GM18517 (cell line): ENCODE results near the gene KRTAP3-2.

Experiments
- ATAC-seq: cut with Tn5 transposase; IDR thresholded peaks from one replicate; pipeline ENCODE4 v1.9.1; 2021; ENCODE audit warnings: mild to moderate bottlenecking, moderate library complexity; ENCODE audit not compliant: unreplicated experiment

The KRTAP3-2 gene

DNA sequence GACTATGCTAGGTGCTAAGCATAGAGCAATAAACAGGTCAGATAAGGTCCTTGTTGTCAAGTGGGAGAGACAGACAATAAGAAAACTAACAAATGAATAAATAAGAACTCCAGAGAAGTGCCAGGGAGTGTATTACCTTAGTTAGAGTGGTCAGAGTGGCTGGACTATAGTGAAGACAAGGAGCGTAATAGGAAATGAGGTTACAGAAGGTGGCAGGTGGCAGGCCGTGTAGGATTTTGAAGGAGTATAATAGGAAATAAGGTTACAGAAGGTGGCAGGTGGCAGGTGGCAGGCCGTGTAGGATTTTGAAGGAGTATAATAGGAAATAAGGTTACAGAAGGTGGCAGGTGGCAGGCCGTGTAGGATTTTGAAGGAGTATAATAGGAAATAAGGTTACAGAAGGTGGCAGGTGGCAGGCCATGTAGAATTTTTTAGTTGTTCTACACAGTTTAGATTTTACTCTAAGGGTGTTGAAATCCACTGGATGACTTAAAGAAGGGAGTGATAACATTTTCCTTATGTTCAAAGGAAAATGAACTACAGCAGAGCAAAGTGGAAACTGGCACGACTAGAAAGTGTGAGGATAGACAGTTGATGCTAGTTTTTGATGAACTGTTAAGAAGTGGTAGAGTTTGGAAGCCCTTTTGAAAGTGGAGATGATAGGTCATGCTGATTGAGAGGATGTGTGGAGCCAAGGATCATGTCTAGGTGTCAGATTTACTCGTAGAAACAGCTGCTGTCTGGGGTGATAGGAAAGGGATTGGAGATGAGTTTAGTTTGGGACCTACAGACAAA lies 12.8 kb upstream of the KRTAP3-2 start:
- ATAC-seq, result no peak

DNA sequence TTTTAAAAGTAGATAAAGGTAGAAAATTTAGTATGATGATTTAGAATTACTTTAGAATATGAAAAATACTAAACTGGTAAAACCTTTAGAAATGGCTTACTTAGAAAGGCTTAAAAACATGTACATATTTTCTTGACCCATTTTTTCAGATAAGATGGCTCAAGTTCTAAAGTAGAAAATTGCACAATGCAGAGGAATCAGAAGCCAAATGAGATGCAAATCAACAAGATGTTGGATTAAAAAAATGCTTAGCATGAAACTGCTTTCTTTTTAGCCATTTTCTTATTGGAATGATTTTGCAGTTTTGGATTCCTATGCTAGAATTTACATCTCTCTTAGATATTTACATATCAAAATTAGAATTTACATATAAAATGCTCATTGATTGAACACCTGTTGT lies 10.7 kb upstream of the KRTAP3-2 start:
- no peak for ATAC-seq

DNA sequence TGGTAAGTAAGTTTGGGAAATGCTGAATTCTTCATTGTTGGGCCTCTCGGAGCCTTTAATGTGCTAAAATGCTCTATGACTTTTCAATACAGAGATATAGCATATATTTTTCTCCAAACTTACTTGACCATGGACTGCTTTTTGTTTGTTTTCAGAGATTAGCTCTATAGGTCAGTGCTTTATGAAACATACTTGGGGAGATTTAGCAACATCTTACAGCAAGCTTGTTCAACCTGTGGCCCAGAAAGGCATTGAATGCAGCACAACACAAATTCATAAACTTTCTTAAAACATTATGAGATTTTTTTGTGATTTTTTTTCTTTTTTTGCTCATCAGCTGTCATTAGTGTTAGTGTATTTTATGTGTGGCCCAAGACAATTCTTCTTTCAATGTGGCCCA lies 10.2 kb upstream of the KRTAP3-2 start:
- no peak for ATAC-seq

DNA sequence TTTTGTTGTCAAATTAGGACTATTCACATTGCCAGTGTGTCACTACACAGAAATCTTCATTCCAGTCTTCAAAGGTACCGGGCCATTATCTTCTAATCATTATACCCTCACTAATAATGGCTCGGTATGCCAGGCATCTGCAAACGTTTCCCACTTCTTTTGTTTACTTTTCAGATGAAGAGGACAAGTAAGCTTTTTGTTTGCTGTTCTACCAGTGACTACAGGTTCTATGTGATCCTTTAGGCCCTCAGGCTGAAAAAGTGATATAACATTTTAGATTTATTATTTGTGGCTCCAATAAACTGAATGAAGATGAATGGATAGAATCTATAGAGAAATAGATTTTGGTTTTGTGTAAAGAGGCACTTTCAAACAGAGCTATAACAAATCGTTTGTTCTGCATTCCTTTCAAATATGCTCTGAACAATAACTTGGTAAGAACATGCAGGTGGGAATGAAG lies 9.6 kb upstream of the KRTAP3-2 start:
- ATAC-seq, result no peak

DNA sequence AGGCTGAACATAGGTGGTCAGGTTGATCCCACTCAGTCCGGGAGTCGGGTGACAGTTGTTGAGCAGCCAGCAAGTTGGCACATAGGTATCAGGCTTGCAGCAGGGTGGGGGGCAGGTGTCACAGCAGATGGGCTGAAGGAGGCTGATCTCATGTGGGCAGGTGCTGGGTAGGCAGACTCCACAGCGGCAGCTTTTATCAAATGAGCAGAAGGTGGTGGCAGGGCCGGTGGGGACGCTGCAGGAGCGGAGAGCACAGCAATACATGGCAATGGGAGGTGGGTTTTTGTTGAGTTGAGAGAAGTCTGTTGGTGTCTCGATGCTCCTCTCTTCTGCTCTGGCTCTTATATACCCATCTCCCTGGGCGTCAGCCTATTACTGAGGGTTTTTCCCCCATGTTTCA lies 9.1 kb upstream of the KRTAP3-2 start, which contains the start of gene KRTAP3-1:
Gene KRTAP3-1, minus strand, starts transcription at position 318 of the 400 bp plus-strand sequence. Its CDS starts 54 bp downstream, at position 264.
- ATAC-seq, result no peak

DNA sequence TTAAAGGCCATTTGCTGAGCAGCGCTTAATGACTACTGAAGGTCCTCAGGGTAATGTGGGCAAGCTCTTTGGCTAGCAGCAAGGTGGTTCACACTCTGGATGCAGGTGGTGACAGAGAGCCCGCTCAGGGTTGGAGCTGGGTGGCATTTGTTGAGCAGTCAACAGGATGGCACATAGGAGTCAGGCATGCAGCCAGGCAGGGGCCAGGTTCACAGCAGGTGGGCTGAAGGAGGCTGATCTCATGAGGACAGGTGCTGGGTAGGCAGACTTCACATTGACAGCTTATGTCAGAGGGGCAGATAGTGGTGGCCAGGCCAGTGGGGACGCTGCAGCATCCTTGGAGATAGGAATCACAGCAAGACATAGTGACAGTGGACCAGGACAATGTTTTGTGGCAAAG lies 4.7 kb upstream of the KRTAP3-2 start:
- no peak for ATAC-seq

DNA sequence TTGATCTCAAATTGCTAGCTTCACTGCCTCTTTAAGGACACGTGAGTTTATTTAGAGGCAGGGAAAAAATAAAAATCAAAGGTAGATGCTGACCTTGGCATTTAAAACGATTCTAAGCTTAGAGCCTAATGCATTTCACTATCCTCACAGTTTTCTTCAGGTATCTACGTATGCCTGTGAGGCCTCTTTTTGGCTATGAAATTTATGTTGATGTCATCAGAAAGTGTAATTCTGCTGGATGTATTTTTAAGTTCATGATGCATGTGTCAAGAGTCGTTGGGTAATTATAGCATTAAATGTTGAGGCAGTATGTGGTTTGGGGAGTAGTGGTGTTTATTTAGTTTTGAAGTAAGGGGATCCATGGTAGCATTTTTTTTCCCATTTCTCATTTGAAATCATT lies 4.2 kb upstream of the KRTAP3-2 start:
- ATAC-seq, result no peak

DNA sequence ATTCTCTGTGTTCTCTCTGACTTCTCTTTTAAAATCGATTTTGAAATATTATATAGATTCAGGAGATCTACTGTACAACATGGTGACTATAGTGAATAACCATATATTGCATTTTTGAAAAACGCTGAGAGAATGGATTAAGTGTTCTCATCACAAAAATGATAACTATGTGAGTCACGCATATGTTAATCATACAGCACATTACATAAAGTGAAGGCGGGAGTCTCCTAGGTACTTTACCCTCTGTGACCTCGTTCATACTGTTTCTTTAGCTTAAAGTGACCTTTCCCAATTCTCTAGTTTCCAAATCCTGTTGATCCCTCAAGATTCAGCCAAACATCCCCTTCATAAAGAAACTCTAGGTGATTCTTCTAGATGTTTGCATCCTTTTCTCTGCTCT lies 3.1 kb upstream of the KRTAP3-2 start:
- no peak for ATAC-seq

DNA sequence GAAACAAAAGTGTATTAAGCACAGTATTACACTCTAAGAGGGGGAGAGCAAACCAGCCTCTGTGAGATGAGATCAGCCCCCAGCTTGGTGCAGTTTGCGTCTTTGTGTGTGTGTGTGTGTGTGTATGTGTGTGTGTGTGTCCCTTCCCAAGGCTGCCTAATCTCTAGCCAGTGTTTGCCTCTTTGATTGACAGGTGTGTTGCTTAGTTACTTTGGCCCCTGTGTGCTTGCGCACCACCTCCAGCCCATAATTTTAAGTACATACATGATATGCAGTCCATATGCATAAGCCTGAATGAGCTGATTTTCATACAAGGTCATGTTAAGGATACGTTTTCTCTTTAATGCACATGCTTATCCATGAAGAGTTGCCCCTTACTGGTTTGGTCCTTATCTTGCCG lies 2.1 kb upstream of the KRTAP3-2 start:
- ATAC-seq, result no peak

DNA sequence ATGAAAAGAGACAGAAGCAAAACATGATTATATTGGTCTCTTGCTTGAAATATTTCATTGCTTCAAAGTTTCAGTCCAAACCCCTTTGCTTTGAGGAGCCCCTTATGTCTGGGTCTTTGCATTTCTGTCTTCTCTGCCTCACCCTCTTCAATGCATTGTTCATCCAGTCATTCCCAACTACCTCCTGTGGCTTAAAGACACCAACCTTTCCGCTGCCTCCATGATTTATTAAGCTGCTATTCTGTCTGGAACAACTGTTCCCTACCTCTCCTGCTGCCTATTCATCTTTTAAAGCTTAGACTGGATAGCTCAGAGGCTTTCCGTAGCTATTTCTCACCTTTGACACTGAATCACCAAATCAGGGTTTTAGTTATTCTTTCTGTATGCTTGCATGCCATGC lies 2.3 kb downstream of the KRTAP3-2 start:
- no peak for ATAC-seq

DNA sequence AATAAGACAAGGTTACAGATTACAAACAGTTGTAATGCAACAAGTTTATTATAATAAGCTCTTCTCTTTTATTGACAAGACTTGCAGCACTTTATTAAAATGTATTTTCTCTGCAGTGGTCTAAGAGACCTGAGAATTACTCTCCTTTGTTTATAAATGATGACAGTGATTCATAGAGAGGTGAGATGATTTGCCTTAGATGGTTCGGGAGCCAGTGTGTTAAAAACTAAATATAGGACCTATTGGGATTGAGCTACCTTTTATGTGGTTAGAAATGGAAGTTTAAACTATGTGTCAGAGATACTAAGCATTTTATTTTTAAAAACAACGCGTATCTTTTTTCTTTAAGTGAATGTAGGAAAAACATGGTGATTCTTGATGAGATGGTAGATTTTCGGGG lies 2.9 kb downstream of the KRTAP3-2 start:
- no peak for ATAC-seq

DNA sequence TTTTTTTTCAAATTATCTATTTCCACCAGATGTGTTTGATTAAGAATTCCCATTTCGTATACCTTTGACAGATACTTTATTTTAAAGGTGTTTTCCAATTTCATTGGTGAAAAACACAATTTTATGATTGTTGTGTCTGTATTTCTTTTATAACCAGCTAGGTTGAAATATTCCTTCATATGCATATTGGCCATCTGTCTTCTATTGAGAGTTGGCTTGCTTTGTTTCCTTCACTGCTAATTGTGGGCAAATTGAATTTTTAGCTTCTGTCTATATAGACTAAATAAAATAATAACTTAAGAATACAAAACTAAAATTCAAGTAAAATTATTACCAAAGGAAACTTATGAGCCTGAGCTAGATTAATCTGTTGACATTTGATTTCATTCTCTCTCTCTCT lies 4.6 kb downstream of the KRTAP3-2 start:
- no peak for ATAC-seq

DNA sequence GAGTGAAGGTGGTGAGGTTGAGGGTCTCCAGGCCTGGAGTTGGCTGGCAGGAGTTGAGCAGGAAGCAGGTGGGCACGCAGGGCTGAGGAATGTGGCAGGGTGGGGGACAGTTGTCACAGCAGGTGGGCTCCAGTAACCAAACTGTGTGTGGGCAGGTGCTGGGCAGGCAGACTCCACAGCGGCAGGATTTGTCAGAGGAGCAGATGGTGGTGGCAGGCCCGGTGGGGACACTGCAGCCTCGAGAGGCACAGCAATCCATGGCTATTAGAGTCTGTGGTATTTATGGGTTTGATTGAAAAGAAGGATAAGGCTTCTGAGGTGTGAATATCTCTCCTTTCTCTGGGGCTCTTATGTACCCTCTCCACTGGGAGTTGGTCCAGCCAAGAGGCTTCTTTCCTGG lies 5.9 kb downstream of the KRTAP3-2 start, which contains the start of gene KRTAP3-3:
Gene KRTAP3-3, minus strand, starts transcription at position 326 of the 400 bp plus-strand sequence. Its CDS starts 67 bp downstream, at position 259.
- ATAC-seq, result no peak

DNA sequence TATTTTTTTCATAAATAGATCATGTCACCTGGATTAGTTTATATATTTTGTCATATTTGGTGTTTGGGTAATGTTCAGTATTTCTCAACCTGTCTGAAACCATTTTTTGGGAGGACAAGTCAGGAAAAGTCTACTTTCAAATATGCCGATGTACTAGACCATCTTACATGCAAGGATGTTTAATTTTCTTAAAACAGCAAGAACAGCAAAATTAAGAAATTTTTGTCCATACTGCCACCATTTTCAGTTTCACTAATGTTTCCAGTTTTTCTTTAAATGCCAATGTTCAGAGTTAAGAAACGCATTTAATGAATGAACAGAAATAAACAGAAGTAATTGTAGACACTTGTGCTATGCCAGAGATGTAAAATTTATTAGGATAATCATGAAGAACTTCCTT lies 6.6 kb downstream of the KRTAP3-2 start:
- no peak for ATAC-seq

DNA sequence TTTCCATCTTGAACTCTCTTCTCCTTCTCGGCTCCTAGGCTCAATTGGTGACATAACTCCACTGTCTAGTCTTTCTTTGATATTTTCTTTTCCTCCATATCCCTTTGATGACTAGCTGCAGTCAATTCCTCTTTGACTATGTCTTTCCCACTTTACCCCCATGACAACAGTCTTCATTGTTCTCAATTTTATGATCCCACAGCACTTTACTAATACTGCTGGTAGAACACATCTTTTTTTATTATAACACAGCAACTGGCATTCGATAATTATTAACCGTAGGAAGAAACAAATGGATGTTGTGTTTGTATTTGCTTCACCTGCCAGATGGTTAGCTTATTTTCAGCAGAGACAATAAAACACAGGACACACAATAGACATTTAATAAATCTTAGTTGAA lies 7.0 kb downstream of the KRTAP3-2 start:
- no peak for ATAC-seq

DNA sequence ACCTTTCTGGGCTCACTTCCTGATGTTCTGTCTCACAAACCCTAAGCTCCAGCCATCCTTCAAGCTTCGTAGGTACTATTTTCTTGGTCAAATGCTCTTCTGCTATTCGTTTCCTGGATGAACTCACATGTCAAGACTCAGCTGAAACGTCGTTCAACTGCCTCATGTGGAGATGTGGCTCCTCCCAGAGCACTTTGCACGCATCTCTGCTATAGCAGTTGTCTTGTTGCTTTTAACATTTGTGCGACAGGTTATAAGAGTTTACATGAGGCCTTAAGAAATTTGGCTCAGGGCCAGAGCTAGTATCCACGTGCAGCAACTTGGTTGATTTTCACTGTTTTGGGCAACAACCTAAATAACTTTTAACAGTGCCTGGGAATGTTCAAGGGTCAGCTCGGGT lies 12.8 kb downstream of the KRTAP3-2 start:
- no peak for ATAC-seq

DNA sequence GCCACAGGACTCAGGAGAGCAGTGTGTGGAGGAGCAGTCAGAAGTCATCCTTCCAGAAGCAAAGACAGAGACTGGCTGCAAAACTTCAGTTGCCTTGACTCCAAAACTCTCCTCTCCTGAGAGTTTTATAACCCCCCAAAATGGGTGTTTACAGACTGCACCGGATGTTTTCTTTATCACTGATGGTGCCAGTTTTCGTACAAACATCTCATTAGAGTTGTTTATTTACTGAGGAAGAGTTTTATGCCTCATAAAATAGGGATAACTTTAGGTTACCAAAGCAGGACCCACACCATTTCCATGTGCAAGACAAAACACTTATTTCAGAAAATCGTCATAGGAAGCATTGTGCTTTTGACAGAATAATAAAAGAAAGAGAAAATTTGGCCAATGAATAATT lies 15.5 kb downstream of the KRTAP3-2 start, which contains the start of gene KRT40:
Gene KRT40, minus strand, starts transcription at position 101 of the 400 bp plus-strand sequence. Its CDS starts 53 bp downstream, at position 48.
- no peak for ATAC-seq

DNA sequence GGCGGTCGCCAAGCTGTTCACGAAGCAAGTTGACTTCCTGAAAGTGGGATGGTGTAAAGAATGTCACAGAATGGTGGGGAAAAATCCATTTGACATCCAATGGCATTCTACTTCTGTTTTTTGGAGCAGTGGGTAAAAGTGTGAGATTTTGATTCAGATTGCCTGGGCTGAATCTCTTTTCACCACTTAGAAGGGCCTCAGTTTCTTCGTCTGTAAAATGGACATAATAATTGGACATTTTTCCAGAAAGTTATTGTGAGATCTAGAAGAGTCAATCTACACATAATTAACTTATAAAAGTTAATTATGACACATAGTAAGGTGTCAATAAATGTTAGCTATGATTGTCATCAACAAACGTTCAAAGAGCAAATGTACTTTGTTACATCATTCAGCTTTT lies 18.6 kb downstream of the KRTAP3-2 start:
- no peak for ATAC-seq

DNA sequence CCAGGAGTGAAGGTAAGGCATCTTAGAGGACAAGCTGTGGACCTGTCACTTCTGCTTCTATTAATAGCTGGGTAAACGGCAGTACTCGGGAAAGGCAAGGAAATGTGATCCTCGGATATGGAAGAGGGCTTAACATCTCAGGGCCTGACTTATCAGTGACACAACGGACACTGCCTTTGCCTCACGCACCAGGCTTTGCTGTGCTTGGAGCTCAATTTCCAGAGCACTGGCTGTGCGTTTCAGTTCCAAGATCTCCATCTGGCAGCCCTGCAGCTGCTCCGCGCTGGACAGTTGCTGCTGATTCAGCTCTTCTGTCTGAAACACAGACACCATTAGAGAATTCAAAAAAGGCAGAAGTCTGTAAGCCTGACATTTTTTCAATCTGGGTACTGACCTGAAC lies 19.1 kb downstream of the KRTAP3-2 start:
- no peak for ATAC-seq

DNA sequence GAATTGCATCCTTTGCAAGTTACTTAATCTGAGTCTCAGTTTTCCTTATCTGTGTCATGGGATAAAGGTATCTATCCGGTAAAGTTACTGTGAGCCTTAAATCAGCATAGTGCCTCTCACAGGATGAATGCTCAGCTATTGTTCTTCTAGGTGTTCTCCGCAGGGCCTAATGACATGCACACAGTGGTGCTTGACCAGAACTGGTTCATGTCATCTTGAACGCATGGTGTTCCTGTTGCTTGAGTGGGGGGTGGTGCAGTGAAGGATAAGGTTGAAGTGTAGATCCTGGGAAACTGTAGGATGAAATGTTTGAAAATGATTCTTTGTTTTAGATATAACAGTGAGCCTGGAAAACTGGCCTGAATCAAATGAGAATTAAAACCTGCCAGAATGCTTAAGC lies 19.6 kb downstream of the KRTAP3-2 start:
- ATAC-seq, result no peak

DNA sequence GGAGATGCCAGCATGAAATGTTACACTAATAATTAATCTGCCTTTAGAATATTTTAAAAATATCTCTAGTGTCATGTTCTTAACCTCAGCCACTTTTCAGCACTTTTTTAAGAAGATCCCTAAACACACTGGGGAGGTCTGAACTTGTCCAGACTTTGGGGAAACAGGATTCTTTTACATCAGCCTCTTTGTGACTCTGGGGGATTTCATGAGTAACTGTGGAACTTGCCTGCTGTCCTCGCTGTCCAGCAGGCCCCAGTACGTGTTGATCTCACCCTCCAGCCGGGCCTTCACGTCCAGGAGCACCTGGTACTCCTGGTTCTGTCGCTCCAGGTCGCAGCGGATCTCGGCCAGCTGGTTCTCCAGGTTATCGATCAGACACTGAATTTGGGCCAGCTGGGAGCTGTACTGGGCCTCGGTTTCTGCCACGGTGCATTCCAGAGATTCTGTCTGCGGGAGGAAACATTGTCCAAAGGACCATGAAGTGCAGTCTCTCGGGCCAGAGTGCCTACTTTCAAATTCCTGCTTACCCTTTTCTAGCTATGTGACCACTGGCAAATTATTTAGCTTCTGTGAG lies 21.0 kb downstream of the KRTAP3-2 start:
- ATAC-seq, result no peak

DNA sequence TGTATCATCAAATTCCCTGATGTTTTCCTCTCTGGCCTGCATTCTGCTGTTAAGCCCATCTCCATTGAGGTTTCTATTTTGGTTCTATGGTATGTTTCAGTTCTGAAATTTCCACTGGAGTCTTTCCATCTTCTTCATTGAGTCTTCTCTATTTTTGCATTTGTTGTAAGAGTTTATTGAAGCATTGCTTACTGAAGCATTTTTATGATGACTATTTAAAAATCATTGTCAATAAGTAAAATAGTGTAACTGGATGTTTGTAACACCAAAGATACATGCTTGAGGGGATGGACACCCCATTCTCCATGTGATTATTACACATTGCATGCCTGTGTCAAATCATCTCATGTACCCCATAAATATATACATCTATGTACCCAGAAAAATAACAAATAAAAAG lies 24.2 kb downstream of the KRTAP3-2 start:
- no peak for ATAC-seq
